ENCODE data around the gene PCDHGB1.
A peak's percentile ranks its signal among the peaks of the same experiment; 100 is the strongest.

Gene PCDHGB1

GRCh38 chr5:141320225-141321169 is 29.4 kb upstream of the PCDHGB1 start, which contains the start of gene TAF7 (continued):
- TF ChIP-seq ZNF623 (tag by site-specific recombination; IDR thresholded peaks at IDR 0.05), result no peak; the same call in 1 of the 2 replicates
- TF ChIP-seq ZIC2 (tag by site-specific recombination; IDR thresholded peaks at IDR 0.05), result peak; percentile 27; the same call in 1 of the 2 replicates
- no peak for TF ChIP-seq MZF1 (tag by site-specific recombination; IDR thresholded peaks at IDR 0.05; ENCODE audit: borderline replicate concordance)
- TF ChIP-seq RBAK (tag by site-specific recombination; IDR thresholded peaks at IDR 0.05), result no peak
- TF ChIP-seq ZBTB20 (tag by site-specific recombination; IDR thresholded peaks at IDR 0.05), result peak; percentile 2; the same call in 1 of the 2 replicates
- no peak for TF ChIP-seq FEZF1 (tag by site-specific recombination; IDR thresholded peaks at IDR 0.05)
- TF ChIP-seq ZNF280C (tag by site-specific recombination; IDR thresholded peaks at IDR 0.05), result no peak
- TF ChIP-seq ZNF549 (tag by site-specific recombination; IDR thresholded peaks at IDR 0.05), result no peak
- no peak for TF ChIP-seq PRDM6 (tag by site-specific recombination; IDR thresholded peaks at IDR 0.05)
- TF ChIP-seq, protein P1, sequence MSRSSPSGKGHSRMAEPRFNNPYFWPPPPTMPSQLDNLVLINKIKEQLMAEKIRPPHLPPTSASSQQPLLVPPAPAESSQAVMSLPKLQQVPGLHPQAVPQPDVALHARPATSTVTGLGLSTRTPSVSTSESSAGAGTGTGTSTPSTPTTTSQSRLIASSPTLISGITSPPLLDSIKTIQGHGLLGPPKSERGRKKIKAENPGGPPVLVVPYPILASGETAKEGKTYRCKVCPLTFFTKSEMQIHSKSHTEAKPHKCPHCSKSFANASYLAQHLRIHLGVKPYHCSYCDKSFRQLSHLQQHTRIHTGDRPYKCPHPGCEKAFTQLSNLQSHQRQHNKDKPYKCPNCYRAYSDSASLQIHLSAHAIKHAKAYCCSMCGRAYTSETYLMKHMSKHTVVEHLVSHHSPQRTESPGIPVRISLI (tag by site-specific recombination; IDR thresholded peaks at IDR 0.05), result no peak
- no peak for TF ChIP-seq MYNN (tag by site-specific recombination; IDR thresholded peaks at IDR 0.05; ENCODE audit: borderline replicate concordance)
- no peak for TF ChIP-seq ZNF302 (tag by site-specific recombination; IDR thresholded peaks at IDR 0.05; ENCODE audit: low read depth)
- TF ChIP-seq ZNF585B (tag by site-specific recombination; IDR thresholded peaks at IDR 0.05), result no peak
- TF ChIP-seq ZNF830 (tag by site-specific recombination; IDR thresholded peaks at IDR 0.05; ENCODE audit: low read depth), result no peak
- TF ChIP-seq ZNF24 (tag by site-specific recombination; IDR thresholded peaks at IDR 0.05), result no peak; the same call in 1 of the 2 replicates
- no peak for TF ChIP-seq ZSCAN30 (tag by site-specific recombination; IDR thresholded peaks at IDR 0.05)
- TF ChIP-seq ZNF10 (tag by site-specific recombination; IDR thresholded peaks at IDR 0.05), result no peak
- TF ChIP-seq, protein P2, sequence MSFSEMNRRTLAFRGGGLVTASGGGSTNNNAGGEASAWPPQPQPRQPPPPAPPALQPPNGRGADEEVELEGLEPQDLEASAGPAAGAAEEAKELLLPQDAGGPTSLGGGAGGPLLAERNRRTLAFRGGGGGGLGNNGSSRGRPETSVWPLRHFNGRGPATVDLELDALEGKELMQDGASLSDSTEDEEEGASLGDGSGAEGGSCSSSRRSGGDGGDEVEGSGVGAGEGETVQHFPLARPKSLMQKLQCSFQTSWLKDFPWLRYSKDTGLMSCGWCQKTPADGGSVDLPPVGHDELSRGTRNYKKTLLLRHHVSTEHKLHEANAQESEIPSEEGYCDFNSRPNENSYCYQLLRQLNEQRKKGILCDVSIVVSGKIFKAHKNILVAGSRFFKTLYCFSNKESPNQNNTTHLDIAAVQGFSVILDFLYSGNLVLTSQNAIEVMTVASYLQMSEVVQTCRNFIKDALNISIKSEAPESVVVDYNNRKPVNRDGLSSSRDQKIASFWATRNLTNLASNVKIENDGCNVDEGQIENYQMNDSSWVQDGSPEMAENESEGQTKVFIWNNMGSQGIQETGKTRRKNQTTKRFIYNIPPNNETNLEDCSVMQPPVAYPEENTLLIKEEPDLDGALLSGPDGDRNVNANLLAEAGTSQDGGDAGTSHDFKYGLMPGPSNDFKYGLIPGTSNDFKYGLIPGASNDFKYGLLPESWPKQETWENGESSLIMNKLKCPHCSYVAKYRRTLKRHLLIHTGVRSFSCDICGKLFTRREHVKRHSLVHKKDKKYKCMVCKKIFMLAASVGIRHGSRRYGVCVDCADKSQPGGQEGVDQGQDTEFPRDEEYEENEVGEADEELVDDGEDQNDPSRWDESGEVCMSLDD (tag by site-specific recombination; IDR thresholded peaks at IDR 0.05), result no peak
- TF ChIP-seq ZNF248 (tag by site-specific recombination; IDR thresholded peaks at IDR 0.05), result no peak
- TF ChIP-seq PRDM10 (tag by site-specific recombination; IDR thresholded peaks at IDR 0.05), result no peak
- no peak for TF ChIP-seq TCF7L2 (IDR thresholded peaks at IDR 0.05; ENCODE audit: borderline replicate concordance, low read depth, low read length)
- no peak for TF ChIP-seq ZNF544 (tag by site-specific recombination; IDR thresholded peaks at IDR 0.05)
- TF ChIP-seq ZNF529 (tag by site-specific recombination; IDR thresholded peaks at IDR 0.05; ENCODE audit: insufficient replicate concordance), result no peak
- TF ChIP-seq ZNF274 (IDR thresholded peaks at IDR 0.05; ENCODE audit: low read length), result no peak
- no peak; the same call in 1 of the 2 replicates for TF ChIP-seq ZNF274 (tag by site-specific recombination; IDR thresholded peaks at IDR 0.05; ENCODE audit: borderline replicate concordance)
- TF ChIP-seq ZNF473 (tag by site-specific recombination; IDR thresholded peaks at IDR 0.05), result no peak
